Choroid plexus epithelial cell (primary cell): ENCODE data around the gene FAM78A.

Experiments used
- DNase-seq: peaks from one replicate; pipeline ENCODE4 v3.0.0-alpha.2; 2010; ENCODE audit warnings: low read depth
- H3K4me3 ChIP-seq: 2 replicates; pipeline ENCODE4 v1.5.1; 2011; ENCODE audit warnings: low read depth, mild to moderate bottlenecking, control low read depth, low read length, moderate library complexity
- TF ChIP-seq, protein P1 (sequence below): conservative IDR thresholded peaks from 2 replicates; pipeline ENCODE4 v1.5.1; 2011; ENCODE audit warnings: low read depth, mild to moderate bottlenecking, control low read depth, inconsistent platforms, low read length, moderate library complexity

Gene FAM78A

GRCh38 chr9:131288217-131288616, 11.9 kb upstream of the FAM78A start:
- H3K4me3 ChIP-seq: no peak overlapping the region
- TF ChIP-seq, protein P1, sequence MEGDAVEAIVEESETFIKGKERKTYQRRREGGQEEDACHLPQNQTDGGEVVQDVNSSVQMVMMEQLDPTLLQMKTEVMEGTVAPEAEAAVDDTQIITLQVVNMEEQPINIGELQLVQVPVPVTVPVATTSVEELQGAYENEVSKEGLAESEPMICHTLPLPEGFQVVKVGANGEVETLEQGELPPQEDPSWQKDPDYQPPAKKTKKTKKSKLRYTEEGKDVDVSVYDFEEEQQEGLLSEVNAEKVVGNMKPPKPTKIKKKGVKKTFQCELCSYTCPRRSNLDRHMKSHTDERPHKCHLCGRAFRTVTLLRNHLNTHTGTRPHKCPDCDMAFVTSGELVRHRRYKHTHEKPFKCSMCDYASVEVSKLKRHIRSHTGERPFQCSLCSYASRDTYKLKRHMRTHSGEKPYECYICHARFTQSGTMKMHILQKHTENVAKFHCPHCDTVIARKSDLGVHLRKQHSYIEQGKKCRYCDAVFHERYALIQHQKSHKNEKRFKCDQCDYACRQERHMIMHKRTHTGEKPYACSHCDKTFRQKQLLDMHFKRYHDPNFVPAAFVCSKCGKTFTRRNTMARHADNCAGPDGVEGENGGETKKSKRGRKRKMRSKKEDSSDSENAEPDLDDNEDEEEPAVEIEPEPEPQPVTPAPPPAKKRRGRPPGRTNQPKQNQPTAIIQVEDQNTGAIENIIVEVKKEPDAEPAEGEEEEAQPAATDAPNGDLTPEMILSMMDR: no peak
- no peak for DNase-seq

GRCh38 chr9:131287359-131287758, 11.0 kb upstream of the FAM78A start:
- TF ChIP-seq, protein P1: no peak
- DNase-seq: no peak
- H3K4me3 ChIP-seq: no peak overlapping the region

DNA sequence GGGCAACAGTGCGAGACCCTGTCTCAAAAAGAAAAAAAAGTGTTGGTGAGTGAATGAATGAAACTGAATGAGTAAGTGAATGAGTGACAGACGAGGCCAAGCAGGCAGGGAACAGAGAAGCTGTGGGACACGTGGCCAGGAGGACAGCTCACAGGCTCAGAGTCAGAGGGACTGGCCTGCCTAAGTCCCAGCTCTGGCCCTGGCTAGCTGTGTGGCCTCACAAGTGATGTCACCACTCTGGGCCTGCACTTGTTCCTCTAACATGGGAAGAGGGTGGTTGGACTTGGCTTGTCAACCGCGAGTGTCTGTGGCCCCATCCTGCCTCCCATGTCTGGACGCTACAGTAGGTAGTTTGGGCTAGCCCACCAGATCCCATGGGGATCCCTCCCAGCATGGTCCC, 8.5 kb upstream of the FAM78A start:
- no peak overlapping the region for H3K4me3 ChIP-seq
- TF ChIP-seq, protein P1: no peak
- DNase-seq: no peak

GRCh38 chr9:131282688-131283422, 6.5 kb upstream of the FAM78A start:
- TF ChIP-seq, protein P1: no peak
- H3K4me3 ChIP-seq: no peak overlapping the region

DNA sequence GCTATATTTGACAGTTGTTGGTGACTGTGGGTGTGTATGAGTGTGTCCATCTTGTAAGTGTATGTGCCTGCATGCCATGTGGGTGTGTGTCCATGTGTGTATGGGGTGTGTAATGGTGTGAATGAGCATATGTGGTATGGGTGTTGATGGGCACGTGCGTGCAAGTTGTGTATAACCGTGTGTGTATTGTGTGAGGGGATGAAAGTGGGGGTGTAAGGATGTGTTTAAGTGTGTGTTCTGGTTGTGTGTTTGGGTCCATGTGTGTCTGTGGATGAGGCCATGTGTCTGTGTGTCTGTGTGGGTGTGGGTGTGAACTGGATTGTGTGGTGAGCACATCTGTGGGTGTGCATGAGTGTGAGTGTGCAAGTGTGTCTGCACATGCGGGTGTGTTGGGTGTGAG, 5.9 kb upstream of the FAM78A start:
- H3K4me3 ChIP-seq: no peak overlapping the region
- TF ChIP-seq, protein P1: no peak
- DNase-seq: no peak

More at GRCh38 chr9:131282688-131283422, 6.5 kb upstream of the FAM78A start:
- DNase-seq: peak; percentile 45

GRCh38 chr9:131281119-131281965, 5.0 kb upstream of the FAM78A start:
- H3K4me3 ChIP-seq: no peak overlapping the region
- no peak for DNase-seq
- TF ChIP-seq, protein P1: no peak
